ENCODE results near the gene RFX8.

RFX8 gene

GRCh38 chr2:101431486-101431885 lies 43.4 kb downstream of the RFX8 start:
- H3K9me2 ChIP-seq (replicated peaks; ENCODE audit: insufficient read depth, low read length), result no peaks in the 10 kb centered on the region
- no peaks in the 10 kb centered on the region for H3K79me2 ChIP-seq (ENCODE audit: insufficient read depth, low read length)
- no peak overlapping the region for H3K9ac ChIP-seq (ENCODE audit: low read length)
- H3K4me2 ChIP-seq (ENCODE audit: low read depth, low read length, poor library complexity, severe bottlenecking), result no peak overlapping the region
- H4K20me1 ChIP-seq (ENCODE audit: low read depth, low read length), result no peaks in the 10 kb centered on the region
- H3K27ac ChIP-seq (ENCODE audit: low read depth, low read length), result no peak overlapping the region
- H3K4me3 ChIP-seq (ENCODE audit: insufficient read depth, low read length, poor library complexity, severe bottlenecking), result no peak overlapping the region
- H3K9me3 ChIP-seq (ENCODE audit: insufficient read depth, low read length), result no peaks in the 10 kb centered on the region
- no peaks in the 10 kb centered on the region for H3K27me3 ChIP-seq (ENCODE audit: low read length)
- TF ChIP-seq, protein P1, sequence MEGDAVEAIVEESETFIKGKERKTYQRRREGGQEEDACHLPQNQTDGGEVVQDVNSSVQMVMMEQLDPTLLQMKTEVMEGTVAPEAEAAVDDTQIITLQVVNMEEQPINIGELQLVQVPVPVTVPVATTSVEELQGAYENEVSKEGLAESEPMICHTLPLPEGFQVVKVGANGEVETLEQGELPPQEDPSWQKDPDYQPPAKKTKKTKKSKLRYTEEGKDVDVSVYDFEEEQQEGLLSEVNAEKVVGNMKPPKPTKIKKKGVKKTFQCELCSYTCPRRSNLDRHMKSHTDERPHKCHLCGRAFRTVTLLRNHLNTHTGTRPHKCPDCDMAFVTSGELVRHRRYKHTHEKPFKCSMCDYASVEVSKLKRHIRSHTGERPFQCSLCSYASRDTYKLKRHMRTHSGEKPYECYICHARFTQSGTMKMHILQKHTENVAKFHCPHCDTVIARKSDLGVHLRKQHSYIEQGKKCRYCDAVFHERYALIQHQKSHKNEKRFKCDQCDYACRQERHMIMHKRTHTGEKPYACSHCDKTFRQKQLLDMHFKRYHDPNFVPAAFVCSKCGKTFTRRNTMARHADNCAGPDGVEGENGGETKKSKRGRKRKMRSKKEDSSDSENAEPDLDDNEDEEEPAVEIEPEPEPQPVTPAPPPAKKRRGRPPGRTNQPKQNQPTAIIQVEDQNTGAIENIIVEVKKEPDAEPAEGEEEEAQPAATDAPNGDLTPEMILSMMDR (IDR thresholded peaks at IDR 0.05; ENCODE audit: insufficient read depth, low read length, poor library complexity, severe bottlenecking), result no peak
- TF ChIP-seq EZH2phosphoT487 (conservative IDR thresholded peaks at IDR 0.05; ENCODE audit: low read length), result no peak
- no peaks in the 10 kb centered on the region for H3K36me3 ChIP-seq (ENCODE audit: low read length)
- no peak overlapping the region for H2AFZ ChIP-seq (ENCODE audit: low read depth, low read length, severe bottlenecking)
- H3F3A ChIP-seq (ENCODE audit: insufficient read depth), result no peaks in the 10 kb centered on the region

DNA sequence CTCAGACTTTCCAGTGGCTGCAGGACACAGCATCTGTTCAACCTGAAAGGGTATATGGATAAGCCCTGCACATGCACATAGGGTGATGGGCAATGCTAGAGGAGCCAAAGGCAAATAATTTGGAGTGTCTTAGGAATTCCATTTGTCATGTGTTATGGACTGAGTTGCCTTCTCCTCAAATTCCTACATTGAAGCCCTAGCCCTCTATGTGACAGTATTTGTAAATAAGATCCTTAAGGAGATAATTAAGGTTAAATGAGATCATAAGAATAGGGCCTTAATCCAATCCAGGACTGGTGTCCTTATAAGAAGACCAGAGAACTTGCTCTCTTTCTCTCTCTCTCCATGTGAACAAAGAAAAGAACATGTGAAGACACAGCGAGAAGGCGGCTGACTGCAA lies 44.8 kb downstream of the RFX8 start:
- Histone ChIP-seq H2AFZ (ENCODE audit: low read depth, low read length, severe bottlenecking) (no peak overlapping the region), H3K79me2 (ENCODE audit: insufficient read depth, low read length) (no peaks in the 10 kb centered on the region), H3K27ac (ENCODE audit: low read depth, low read length) (no peak overlapping the region), H3K9me2 (replicated peaks; ENCODE audit: insufficient read depth, low read length) (no peaks in the 10 kb centered on the region), H3K4me2 (ENCODE audit: low read depth, low read length, poor library complexity, severe bottlenecking) (no peak overlapping the region), H3F3A (ENCODE audit: insufficient read depth) (no peaks in the 10 kb centered on the region), H4K20me1 (ENCODE audit: low read depth, low read length) (no peaks in the 10 kb centered on the region), H3K4me3 (ENCODE audit: insufficient read depth, low read length, poor library complexity, severe bottlenecking) (no peak overlapping the region), H3K36me3 (ENCODE audit: low read length) (no peaks in the 10 kb centered on the region), H3K27me3 (ENCODE audit: low read length) (no peaks in the 10 kb centered on the region), H3K9me3 (ENCODE audit: insufficient read depth, low read length) (no peaks in the 10 kb centered on the region), H3K9ac (ENCODE audit: low read length) (no peak overlapping the region)
- TF ChIP-seq, protein P1 (IDR thresholded peaks at IDR 0.05; ENCODE audit: insufficient read depth, low read length, poor library complexity, severe bottlenecking), result no peak
- TF ChIP-seq EZH2phosphoT487 (conservative IDR thresholded peaks at IDR 0.05; ENCODE audit: low read length), result no peak

GRCh38 chr2:101429453-101429852 lies 45.5 kb downstream of the RFX8 start:
- TF ChIP-seq EZH2phosphoT487 (conservative IDR thresholded peaks at IDR 0.05; ENCODE audit: low read length), result no peak
- TF ChIP-seq, protein P1 (IDR thresholded peaks at IDR 0.05; ENCODE audit: insufficient read depth, low read length, poor library complexity, severe bottlenecking), result no peak
- H3K9ac ChIP-seq (ENCODE audit: low read length), result no peak overlapping the region
- no peaks in the 10 kb centered on the region for H3F3A ChIP-seq (ENCODE audit: insufficient read depth)
- no peaks in the 10 kb centered on the region for H3K27me3 ChIP-seq (ENCODE audit: low read length)
- H3K4me3 ChIP-seq (ENCODE audit: insufficient read depth, low read length, poor library complexity, severe bottlenecking), result no peak overlapping the region
- no peak overlapping the region for H2AFZ ChIP-seq (ENCODE audit: low read depth, low read length, severe bottlenecking)
- H3K4me2 ChIP-seq (ENCODE audit: low read depth, low read length, poor library complexity, severe bottlenecking), result no peak overlapping the region
- H3K27ac ChIP-seq (ENCODE audit: low read depth, low read length), result no peak overlapping the region
- H4K20me1 ChIP-seq (ENCODE audit: low read depth, low read length), result no peaks in the 10 kb centered on the region
- no peaks in the 10 kb centered on the region for H3K9me2 ChIP-seq (replicated peaks; ENCODE audit: insufficient read depth, low read length)
- no peaks in the 10 kb centered on the region for H3K9me3 ChIP-seq (ENCODE audit: insufficient read depth, low read length)
- H3K36me3 ChIP-seq (ENCODE audit: low read length), result no peaks in the 10 kb centered on the region
- H3K79me2 ChIP-seq (ENCODE audit: insufficient read depth, low read length), result no peaks in the 10 kb centered on the region

Measured in SU-DHL-6 (cell line).